Measurements from ENCODE around the gene FLYWCH2.

- no peak for TF ChIP-seq CTCF (IDR thresholded peaks at IDR 0.05)
- no peak for TF ChIP-seq ZFX (IDR thresholded peaks at IDR 0.05; ENCODE audit: borderline replicate concordance)
Observed at GRCh38 chr16:2834968-2835367, 48.0 kb upstream of the FLYWCH2 start.
